ENCODE measurements around the gene COQ10A. TPM values are rescaled to one million over a fixed set of nuclear protein-coding genes. Genes with fewer than 3 reads are reported as not detected.
A peak's percentile ranks its signal among the peaks of the same experiment; 100 is the strongest.

COQ10A gene
- 10 to 100 TPM; 16.6 to 19.6 (median 16.8) TPM for polyA plus RNA-seq (ENCODE audit: insufficient read length in 3 of 3)

GRCh38 chr12:56266693-56267442 lies at the start of gene COQ10A:
Gene COQ10A (plus strand): TSS chr12:56266942. CDS start chr12:56267119, 177 bp downstream.
- DNase-seq (ENCODE audit: low read depth in 3 of 3, low spot score in 2 of 3), result peak; percentile 82 to 89 (median 83)

- DNase-seq (ENCODE audit: low read depth in 3 of 3, low spot score in 2 of 3), result no peak
Observed at GRCh38 chr12:56219840-56220239, 46.9 kb upstream of the COQ10A start.

GRCh38 chr12:56220611-56221231 lies 46.0 kb upstream of the COQ10A start:
- DNase-seq (ENCODE audit: low read depth in 3 of 3, low spot score in 2 of 3), result no peak

- peak in 1 of 3 donors; percentile 55 for DNase-seq (ENCODE audit: low read depth in 3 of 3, low spot score in 2 of 3)
Observed at GRCh38 chr12:56221232-56221756, 45.4 kb upstream of the COQ10A start.

- DNase-seq (ENCODE audit: low read depth in 3 of 3, low spot score in 2 of 3), result peak; percentile 94 to 96 (median 95)
Observed at GRCh38 chr12:56221757-56222530, 44.8 kb upstream of the COQ10A start, which contains the start of gene RNF41. Gene RNF41 (minus strand): TSS chr12:56221922. CDS start chr12:56214047, 7,875 bp downstream.

GRCh38 chr12:56222531-56222895 lies 44.2 kb upstream of the COQ10A start:
- DNase-seq (ENCODE audit: low read depth in 3 of 3, low spot score in 2 of 3), result no peak

GRCh38 chr12:56223571-56224101 lies 43.1 kb upstream of the COQ10A start:
- no peak for DNase-seq (ENCODE audit: low read depth in 3 of 3, low spot score in 2 of 3)

- DNase-seq (ENCODE audit: low read depth in 3 of 3, low spot score in 2 of 3), result peak; percentile 94 to 97 (median 94)
Observed at GRCh38 chr12:56224102-56224701, 42.5 kb upstream of the COQ10A start, which contains the start of gene NABP2. Gene NABP2 (plus strand): TSS chr12:56224342. CDS start chr12:56224857, 515 bp downstream.

GRCh38 chr12:56224954-56225353 lies 41.8 kb upstream of the COQ10A start:
- no peak for DNase-seq (ENCODE audit: low read depth in 3 of 3, low spot score in 2 of 3)

GRCh38 chr12:56229082-56229481 lies 37.7 kb upstream of the COQ10A start:
- DNase-seq (ENCODE audit: low read depth in 3 of 3, low spot score in 2 of 3), result no peak

- no peak for DNase-seq (ENCODE audit: low read depth in 3 of 3, low spot score in 2 of 3)
Observed at GRCh38 chr12:56229916-56230431, 36.8 kb upstream of the COQ10A start, which contains the start of gene SLC39A5. Gene SLC39A5 (plus strand): TSS chr12:56230051. CDS start chr12:56231275, 1,224 bp downstream.

- no peak for DNase-seq (ENCODE audit: low read depth in 3 of 3, low spot score in 2 of 3)
Observed at GRCh38 chr12:56230432-56231183, 36.1 kb upstream of the COQ10A start.

- DNase-seq (ENCODE audit: low read depth in 3 of 3, low spot score in 2 of 3), result no peak
Observed at GRCh38 chr12:56231184-56231582, 35.6 kb upstream of the COQ10A start.

- DNase-seq (ENCODE audit: low read depth in 3 of 3, low spot score in 2 of 3), result no peak
Observed at GRCh38 chr12:56234746-56235436, 31.9 kb upstream of the COQ10A start.

- no peak for DNase-seq (ENCODE audit: low read depth in 3 of 3, low spot score in 2 of 3)
Observed at GRCh38 chr12:56236091-56236490, 30.7 kb upstream of the COQ10A start.

- no peak for DNase-seq (ENCODE audit: low read depth in 3 of 3, low spot score in 2 of 3)
Observed at GRCh38 chr12:56236985-56237384, 29.8 kb upstream of the COQ10A start.

- no peak for DNase-seq (ENCODE audit: low read depth in 3 of 3, low spot score in 2 of 3)
Observed at GRCh38 chr12:56237552-56237951, 29.2 kb upstream of the COQ10A start.

Measured in right renal cortex interstitium (tissue), 3 donors.